Smooth muscle cell (in vitro differentiated cells): ENCODE results near the gene ANKRD13C. TPM values are rescaled to one million over a fixed set of nuclear protein-coding genes. Genes with fewer than 3 reads are reported as not detected.

Experiments used
- DNase-seq: peaks from one replicate; lab custom pipeline; 2025; ENCODE audit not compliant: unreplicated experiment; lab: John Stamatoyannopoulos, UW
- H2AFZ ChIP-seq: fragments of 200-600 bp; sonication (generic); 2 replicates; pipeline ENCODE4 v1.6.0; 2016; ENCODE audit warnings: antibody characterized with exemption, low read depth, mild to moderate bottlenecking
- H3F3A ChIP-seq: fragments of 200-600 bp; sonication (generic); 2 replicates; pipeline ENCODE4 v1.6.0; 2017; ENCODE audit warnings: antibody characterized with exemption, low read depth
- H3K27ac ChIP-seq: fragments of 200-600 bp; sonication (generic); 2 replicates; pipeline ENCODE4 v1.5.1; 2016; ENCODE audit warnings: low read depth, mild to moderate bottlenecking
- H3K27me3 ChIP-seq: fragments of 200-600 bp; sonication (generic); 2 replicates; pipeline ENCODE4 v1.6.1; 2016; ENCODE audit warnings: low read depth, mild to moderate bottlenecking
- H3K36me3 ChIP-seq: fragments of 200-600 bp; sonication (generic); 2 replicates; pipeline ENCODE4 v1.5.1; 2016; ENCODE audit warnings: low read depth
- H3K4me1 ChIP-seq: fragments of 200-600 bp; sonication (generic); 2 replicates; pipeline ENCODE4 v1.5.1; 2016; ENCODE audit warnings: low read depth
- H3K4me2 ChIP-seq: fragments of 200-600 bp; sonication (generic); 2 replicates; pipeline ENCODE4 v1.6.0; 2016; ENCODE audit warnings: mild to moderate bottlenecking
- H3K4me3 ChIP-seq: fragments of 200-600 bp; sonication (generic); 2 replicates; pipeline ENCODE4 v1.5.1; 2016; ENCODE audit warnings: mild to moderate bottlenecking
- H3K79me2 ChIP-seq: fragments of 200-600 bp; sonication (generic); 2 replicates; pipeline ENCODE4 v1.6.0; 2016; ENCODE audit warnings: low read depth, mild to moderate bottlenecking
- H3K9ac ChIP-seq: fragments of 200-600 bp; sonication (generic); 2 replicates; pipeline ENCODE4 v1.6.0; 2016; ENCODE audit warnings: low read depth
- H3K9me3 ChIP-seq: fragments of 200-600 bp; sonication (generic); replicated peaks from 2 replicates; pipeline ENCODE4 v1.5.1; 2016; ENCODE audit warnings: low read depth
- H4K20me1 ChIP-seq: fragments of 200-600 bp; sonication (generic); 2 replicates; pipeline ENCODE4 v1.6.0; 2016; ENCODE audit warnings: low read depth
- WGBS: methylation state at CpG from one replicate; pipeline ENCODE4 v1.1.7; 2016; ENCODE audit warnings: low lambda C conversion rate; 5-methylcytosine and 5-hydroxymethylcytosine counted together
- polyA plus RNA-seq: library from polyadenylated mRNA; unstranded; fragments of >200 nt; fragmentation: Nextera tagmentation; extraction: Ambion mirVana; gene quantifications from 2 replicates; pipeline ENCODE4 v1.2.1, GENCODE V29; 2016
- total RNA-seq: library from RNA; depleted of rRNA; stranded (reverse); fragments of >200 nt; gene quantifications from 2 replicates; pipeline ENCODE4 v1.2.3, GENCODE V29; 2014
- TF ChIP-seq, protein P1 (sequence below): fragments of 200-600 bp; sonication (generic); IDR thresholded peaks from 2 replicates; pipeline ENCODE4 v1.5.1; 2017; ENCODE audit warnings: borderline replicate concordance, mild to moderate bottlenecking, antibody characterized with exemption; ENCODE audit not compliant: insufficient read depth, poor library complexity, severe bottlenecking

Gene ANKRD13C
- total and polyA plus RNA-seq, 2 experiments from 2014 or later: 18.3 to 27.6 TPM

- DNase-seq: no peak
- Histone ChIP-seq H3K4me1 (no peaks in the 10 kb centered on the region), H2AFZ (no peak overlapping the region), H3K27me3 (no peaks in the 10 kb centered on the region), H3K9ac (no peak overlapping the region), H4K20me1 (peaks cover 19% of the 10 kb centered on the region), H3K9me3 (no peaks in the 10 kb centered on the region), H3K36me3 (peaks cover 2% of the 10 kb centered on the region), H3K4me3 (no peak overlapping the region), H3F3A (no peaks in the 10 kb centered on the region), H3K79me2 (peaks cover 18% of the 10 kb centered on the region), H3K4me2 (no peak overlapping the region), H3K27ac (no peak overlapping the region)
- WGBS: 84% methylated on average over 5 of the region's 5 CpGs
- TF ChIP-seq, protein P1, sequence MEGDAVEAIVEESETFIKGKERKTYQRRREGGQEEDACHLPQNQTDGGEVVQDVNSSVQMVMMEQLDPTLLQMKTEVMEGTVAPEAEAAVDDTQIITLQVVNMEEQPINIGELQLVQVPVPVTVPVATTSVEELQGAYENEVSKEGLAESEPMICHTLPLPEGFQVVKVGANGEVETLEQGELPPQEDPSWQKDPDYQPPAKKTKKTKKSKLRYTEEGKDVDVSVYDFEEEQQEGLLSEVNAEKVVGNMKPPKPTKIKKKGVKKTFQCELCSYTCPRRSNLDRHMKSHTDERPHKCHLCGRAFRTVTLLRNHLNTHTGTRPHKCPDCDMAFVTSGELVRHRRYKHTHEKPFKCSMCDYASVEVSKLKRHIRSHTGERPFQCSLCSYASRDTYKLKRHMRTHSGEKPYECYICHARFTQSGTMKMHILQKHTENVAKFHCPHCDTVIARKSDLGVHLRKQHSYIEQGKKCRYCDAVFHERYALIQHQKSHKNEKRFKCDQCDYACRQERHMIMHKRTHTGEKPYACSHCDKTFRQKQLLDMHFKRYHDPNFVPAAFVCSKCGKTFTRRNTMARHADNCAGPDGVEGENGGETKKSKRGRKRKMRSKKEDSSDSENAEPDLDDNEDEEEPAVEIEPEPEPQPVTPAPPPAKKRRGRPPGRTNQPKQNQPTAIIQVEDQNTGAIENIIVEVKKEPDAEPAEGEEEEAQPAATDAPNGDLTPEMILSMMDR: no peak
Measured at GRCh38 chr1:70286453-70286852, 68.1 kb downstream of the ANKRD13C start.

GRCh38 chr1:70284366-70284765 is 70.2 kb downstream of the ANKRD13C start:
- TF ChIP-seq, protein P1: no peak
- DNase-seq: no peak
- H3K27me3 ChIP-seq: no peaks in the 10 kb centered on the region
- H3K79me2 ChIP-seq: peaks cover 18% of the 10 kb centered on the region
- peaks cover 5% of the 10 kb centered on the region for H3F3A ChIP-seq
- peaks cover 2% of the 10 kb centered on the region for H3K4me1 ChIP-seq
- H4K20me1 ChIP-seq: peaks cover 31% of the 10 kb centered on the region
- no peak overlapping the region for H3K4me3 ChIP-seq
- no peak overlapping the region for H2AFZ ChIP-seq
- peak overlapping the region; percentile 16 for H3K27ac ChIP-seq
- no peak overlapping the region for H3K9ac ChIP-seq
- H3K36me3 ChIP-seq: no peaks in the 10 kb centered on the region
- 91% methylated on average over 2 of the region's 2 CpGs for WGBS
- H3K9me3 ChIP-seq: no peaks in the 10 kb centered on the region
- H3K4me2 ChIP-seq: no peak overlapping the region

- DNase-seq: no peak
- Histone ChIP-seq H2AFZ (no peak overlapping the region), H3K9ac (no peak overlapping the region), H3K27ac (no peak overlapping the region), H4K20me1 (peaks cover 37% of the 10 kb centered on the region), H3K4me3 (no peak overlapping the region), H3K4me2 (no peak overlapping the region), H3K9me3 (no peaks in the 10 kb centered on the region), H3F3A (peaks cover 5% of the 10 kb centered on the region), H3K79me2 (peaks cover 4% of the 10 kb centered on the region), H3K4me1 (peaks cover 7% of the 10 kb centered on the region), H3K36me3 (no peaks in the 10 kb centered on the region), H3K27me3 (no peaks in the 10 kb centered on the region)
- 100% methylated on average over 1 of the region's 1 CpG for WGBS
- TF ChIP-seq, protein P1: no peak
Measured at GRCh38 chr1:70278710-70279109, 75.8 kb downstream of the ANKRD13C start.

- Histone ChIP-seq H3K36me3 (no peaks in the 10 kb centered on the region), H3K27ac (no peak overlapping the region), H3F3A (peaks cover 5% of the 10 kb centered on the region), H3K27me3 (no peaks in the 10 kb centered on the region), H3K79me2 (peaks cover 4% of the 10 kb centered on the region), H3K9me3 (no peaks in the 10 kb centered on the region), H3K4me1 (peaks cover 7% of the 10 kb centered on the region), H2AFZ (no peak overlapping the region), H3K4me3 (no peak overlapping the region), H3K4me2 (no peak overlapping the region), H3K9ac (no peak overlapping the region), H4K20me1 (peaks cover 31% of the 10 kb centered on the region)
- DNase-seq: no peak
- 91% methylated on average over 5 of the region's 5 CpGs for WGBS
- TF ChIP-seq, protein P1: no peak
Measured at GRCh38 chr1:70277875-70278274, 76.6 kb downstream of the ANKRD13C start.
